Loucy (cell line): Measurements from ENCODE around the gene GMPPA.

Source experiments
- H2AFZ ChIP-seq: fragments of 200-600 bp; sonication (generic); 2 replicates; pipeline ENCODE4 v1.6.0; 2016; ENCODE audit warnings: antibody characterized with exemption, mild to moderate bottlenecking, low read length, moderate library complexity
- H3F3A ChIP-seq: fragments of 200-600 bp; 2 replicates; pipeline ENCODE4 v1.6.0; 2016; ENCODE audit warnings: antibody characterized with exemption, low read depth, mild to moderate bottlenecking
- H3K27me3 ChIP-seq: fragments of 200-600 bp; sonication (generic); 2 replicates; pipeline ENCODE4 v1.6.1; 2014; ENCODE audit warnings: low read length, mild to moderate bottlenecking; ENCODE audit not compliant: insufficient read depth, poor library complexity, severe bottlenecking
- H3K36me3 ChIP-seq: fragments of 200-600 bp; sonication (generic); 2 replicates; pipeline ENCODE4 v1.6.1; 2016; ENCODE audit warnings: low read length; ENCODE audit not compliant: insufficient read depth
- H3K4me1 ChIP-seq: fragments of 200-600 bp; sonication (generic); 2 replicates; pipeline ENCODE4 v1.5.1; 2014; ENCODE audit warnings: low read length, mild to moderate bottlenecking; ENCODE audit not compliant: insufficient read depth, poor library complexity, severe bottlenecking
- H3K4me2 ChIP-seq: fragments of 200-600 bp; sonication (generic); 2 replicates; pipeline ENCODE4 v1.6.0; 2014; ENCODE audit warnings: antibody characterized with exemption, low read length, low read depth, mild to moderate bottlenecking; ENCODE audit not compliant: poor library complexity, severe bottlenecking
- H3K4me3 ChIP-seq: fragments of 200-600 bp; sonication (generic); 2 replicates; pipeline ENCODE4 v1.5.1; 2014; ENCODE audit warnings: low read length, mild to moderate bottlenecking, mixed read lengths; ENCODE audit not compliant: poor library complexity, severe bottlenecking
- H3K79me2 ChIP-seq: fragments of 200-600 bp; sonication (generic); 2 replicates; pipeline ENCODE4 v1.6.1; 2014; ENCODE audit warnings: low read length; ENCODE audit not compliant: insufficient read depth
- H3K9ac ChIP-seq: fragments of 200-600 bp; sonication (generic); 2 replicates; pipeline ENCODE4 v1.6.0; 2014; ENCODE audit warnings: mild to moderate bottlenecking, low read depth, low read length, moderate library complexity; ENCODE audit not compliant: poor library complexity, severe bottlenecking
- H3K9me2 ChIP-seq: fragments of 200-600 bp; sonication (generic); replicated peaks from 2 replicates; pipeline ENCODE4 v1.6.1; 2016; ENCODE audit warnings: low read depth, low read length, mixed read lengths
- H3K9me3 ChIP-seq: fragments of 200-600 bp; sonication (generic); 2 replicates; pipeline ENCODE4 v1.6.1; 2014; ENCODE audit warnings: mild to moderate bottlenecking, antibody characterized with exemption, low read length, low read depth; ENCODE audit not compliant: insufficient read depth
- H4K20me1 ChIP-seq: fragments of 200-600 bp; sonication (generic); 2 replicates; pipeline ENCODE4 v1.6.0; 2014; ENCODE audit warnings: antibody characterized with exemption, low read length, mild to moderate bottlenecking; ENCODE audit not compliant: insufficient read depth, poor library complexity, severe bottlenecking
- CTCF ChIP-seq: fragments of 200-600 bp; sonication (generic); conservative IDR thresholded peaks from 2 replicates; pipeline ENCODE4 v1.5.1; 2014; ENCODE audit warnings: mild to moderate bottlenecking, antibody characterized with exemption, low read length
- EZH2phosphoT487 ChIP-seq: fragments of 200-600 bp; IDR thresholded peaks from 2 replicates; pipeline ENCODE4 v1.6.1; 2018; ENCODE audit warnings: antibody characterized with exemption, mild to moderate bottlenecking, moderate library complexity, borderline replicate concordance

The GMPPA gene

GRCh38 chr2:219480004-219480403 is 18.7 kb upstream of the GMPPA start:
- no peaks in the 10 kb centered on the region for H3K36me3 ChIP-seq

GRCh38 chr2:219482674-219483405 is 15.9 kb upstream of the GMPPA start:
- TF ChIP-seq CTCF, result no peak
- no peak for TF ChIP-seq EZH2phosphoT487
- Histone ChIP-seq H3K36me3 (no peaks in the 10 kb centered on the region), H2AFZ (no peak overlapping the region), H3K4me1 (no peaks in the 10 kb centered on the region), H3K4me3 (no peak overlapping the region), H3K79me2 (no peaks in the 10 kb centered on the region), H4K20me1 (no peaks in the 10 kb centered on the region), H3F3A (no peaks in the 10 kb centered on the region), H3K4me2 (no peak overlapping the region), H3K9ac (no peak overlapping the region), H3K9me3 (no peaks in the 10 kb centered on the region), H3K27me3 (no peaks in the 10 kb centered on the region), H3K9me2 (no peaks in the 10 kb centered on the region)

More at GRCh38 chr2:219480004-219480403, 18.7 kb upstream of the GMPPA start:
- no peak overlapping the region for H3K4me2 ChIP-seq
- H4K20me1 ChIP-seq, result no peaks in the 10 kb centered on the region
- H3K4me3 ChIP-seq, result no peak overlapping the region
- H3F3A ChIP-seq, result no peaks in the 10 kb centered on the region
- H3K9me3 ChIP-seq, result no peaks in the 10 kb centered on the region
- no peak overlapping the region for H3K9ac ChIP-seq
- H3K9me2 ChIP-seq, result no peaks in the 10 kb centered on the region
- no peak overlapping the region for H2AFZ ChIP-seq
- H3K79me2 ChIP-seq, result no peaks in the 10 kb centered on the region
- TF ChIP-seq CTCF, result no peak
- TF ChIP-seq EZH2phosphoT487, result no peak
- no peaks in the 10 kb centered on the region for H3K27me3 ChIP-seq
- no peaks in the 10 kb centered on the region for H3K4me1 ChIP-seq

DNA sequence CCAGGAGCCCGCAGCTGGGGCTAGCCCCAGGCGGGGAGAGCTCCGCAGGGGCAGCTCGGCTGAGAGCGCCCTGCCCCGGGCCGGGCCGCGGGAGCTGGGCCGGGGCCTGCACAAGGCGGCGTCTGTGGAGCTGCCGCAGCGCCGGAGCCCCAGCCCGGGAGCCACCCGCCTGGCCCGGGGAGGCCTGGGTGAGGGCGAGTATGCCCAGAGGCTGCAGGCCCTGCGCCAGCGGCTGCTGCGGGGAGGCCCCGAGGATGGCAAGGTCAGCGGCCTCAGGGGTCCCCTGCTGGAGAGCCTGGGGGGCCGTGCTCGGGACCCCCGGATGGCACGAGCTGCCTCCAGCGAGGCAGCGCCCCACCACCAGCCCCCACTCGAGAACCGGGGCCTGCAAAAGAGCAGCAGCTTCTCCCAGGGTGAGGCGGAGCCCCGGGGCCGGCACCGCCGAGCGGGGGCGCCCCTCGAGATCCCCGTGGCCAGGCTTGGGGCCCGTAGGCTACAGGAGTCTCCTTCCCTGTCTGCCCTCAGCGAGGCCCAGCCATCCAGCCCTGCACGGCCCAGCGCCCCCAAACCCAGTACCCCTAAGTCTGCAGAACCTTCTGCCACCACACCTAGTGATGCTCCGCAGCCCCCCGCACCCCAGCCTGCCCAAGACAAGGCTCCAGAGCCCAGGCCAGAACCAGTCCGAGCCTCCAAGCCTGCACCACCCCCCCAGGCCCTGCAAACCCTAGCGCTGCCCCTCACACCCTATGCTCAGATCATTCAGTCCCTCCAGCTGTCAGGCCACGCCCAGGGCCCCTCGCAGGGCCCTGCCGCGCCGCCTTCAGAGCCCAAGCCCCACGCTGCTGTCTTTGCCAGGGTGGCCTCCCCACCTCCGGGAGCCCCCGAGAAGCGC is 15.0 kb upstream of the GMPPA start:
- no peaks in the 10 kb centered on the region for H3K36me3 ChIP-seq
- no peaks in the 10 kb centered on the region for H3K9me3 ChIP-seq
- H2AFZ ChIP-seq, result no peak overlapping the region
- no peaks in the 10 kb centered on the region for H3F3A ChIP-seq
- no peaks in the 10 kb centered on the region for H3K4me1 ChIP-seq
- H3K79me2 ChIP-seq, result no peaks in the 10 kb centered on the region
- no peaks in the 10 kb centered on the region for H4K20me1 ChIP-seq
- no peak overlapping the region for H3K9ac ChIP-seq
- no peak for TF ChIP-seq CTCF
- no peak for TF ChIP-seq EZH2phosphoT487
- H3K9me2 ChIP-seq, result no peaks in the 10 kb centered on the region
- no peak overlapping the region for H3K4me2 ChIP-seq
- H3K4me3 ChIP-seq, result no peak overlapping the region
- H3K27me3 ChIP-seq, result no peaks in the 10 kb centered on the region
